MCF 10A (cell line): ENCODE measurements around the gene TSKS. TPM values are rescaled to one million over a fixed set of nuclear protein-coding genes. Genes with fewer than 3 reads are reported as not detected.

Experiments used
- BruUV-seq: library from RNA; stranded (reverse); fragments of 400-500 nt; replicated peaks from 2 replicates; lab custom pipeline; 2021; lab: Mats Ljungman, UMichigan
- CTCF ChIA-PET: fragments of 300-600 bp; sonication (Branson Sonifier 250); formaldehyde crosslinking; extraction: SDS; loops from one replicate; lab custom pipeline; 2021; ENCODE audit warnings: antibody characterized with exemption, inconsistent platforms; lab: Yijun Ruan, JAX
- POLR2A ChIA-PET: fragments of 300-600, 350-650 bp; sonication (Branson Sonifier 250); formaldehyde crosslinking; extraction: SDS; loops from one replicate; lab custom pipeline; 2020; ENCODE audit warnings: antibody characterized with exemption, inconsistent platforms; lab: Yijun Ruan, JAX
- DNase-seq: peaks from one replicate; pipeline ENCODE4 v3.0.0-alpha.2; 2018; ENCODE audit not compliant: unreplicated experiment
- H3K27ac Mint-ChIP-seq: one replicate; pipeline ENCODE4 v1.8.0; 2022; ENCODE audit warnings: mild to moderate bottlenecking, low read depth, mixed read lengths; ENCODE audit not compliant: unreplicated experiment
- H3K27me3 Mint-ChIP-seq: one replicate; pipeline ENCODE4 v1.8.0; 2022; ENCODE audit warnings: mixed read lengths; ENCODE audit not compliant: insufficient read depth, unreplicated experiment
- H3K36me3 Mint-ChIP-seq: one replicate; pipeline ENCODE4 v1.8.0; 2022; ENCODE audit warnings: mild to moderate bottlenecking, moderate library complexity, mixed read lengths; ENCODE audit not compliant: insufficient read depth, unreplicated experiment
- H3K4me1 Mint-ChIP-seq: one replicate; pipeline ENCODE4 v1.8.0; 2022; ENCODE audit warnings: mixed read lengths; ENCODE audit not compliant: insufficient read depth, unreplicated experiment
- H3K4me3 Mint-ChIP-seq: one replicate; pipeline ENCODE4 v1.8.0; 2022; ENCODE audit warnings: mild to moderate bottlenecking, moderate library complexity, mixed read lengths; ENCODE audit not compliant: unreplicated experiment
- H3K9me3 Mint-ChIP-seq: one replicate; pipeline ENCODE4 v1.8.0; 2022; ENCODE audit warnings: mixed read lengths; ENCODE audit not compliant: unreplicated experiment
- intact Hi-C: fragments of 100-400 bp; cut with micrococcal nuclease; formaldehyde crosslinking; loops from 2 replicates; pipeline ENCODE4 v1.14.1; 2022
- total RNA-seq: library from RNA; stranded (reverse); gene quantifications from 2 replicates; pipeline ENCODE4 v1.2.3, GENCODE V29; 2022
- TF ChIP-seq, protein P1 (sequence below): fragments of 200-600 bp; IDR thresholded peaks from one replicate; pipeline ENCODE4 v1.8.0; 2022; ENCODE audit warnings: antibody characterized with exemption, mild to moderate bottlenecking; ENCODE audit not compliant: unreplicated experiment

Gene TSKS
- total RNA-seq, 1 experiment from 2014 or later: not detected

DNA sequence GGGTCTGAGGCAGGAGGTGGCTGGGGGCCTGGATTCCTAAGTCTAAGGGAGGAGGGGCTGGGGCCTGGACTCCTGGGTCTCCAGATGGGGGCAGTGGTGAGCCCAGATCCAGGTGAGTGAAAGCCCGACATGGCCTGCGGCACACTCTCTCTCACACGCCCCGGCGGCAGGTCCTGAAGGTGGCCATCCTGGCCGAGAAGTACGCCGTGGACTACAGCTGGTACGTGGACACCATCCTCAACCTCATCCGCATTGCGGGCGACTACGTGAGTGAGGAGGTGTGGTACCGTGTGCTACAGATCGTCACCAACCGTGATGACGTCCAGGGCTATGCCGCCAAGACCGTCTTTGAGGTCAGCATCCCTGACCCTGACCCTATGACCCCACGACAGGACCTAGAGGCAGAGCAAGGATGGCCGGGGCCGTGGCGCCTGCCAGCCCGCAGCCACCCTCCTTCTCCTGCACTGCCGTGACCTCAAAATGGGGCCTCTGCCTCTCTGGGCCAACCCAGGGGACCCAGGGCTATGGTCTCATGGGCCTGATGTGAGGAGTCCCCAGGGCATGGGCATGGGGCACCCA, 36.8 kb upstream of the TSKS start:
- H3K36me3 Mint-ChIP-seq: peaks cover 67% of the 10 kb centered on the region
- no peaks in the 10 kb centered on the region for H3K27me3 Mint-ChIP-seq
- POLR2A ChIA-PET: no interaction called here
- no peaks in the 10 kb centered on the region for H3K4me1 Mint-ChIP-seq
- CTCF ChIA-PET: no interaction called here
- TF ChIP-seq, protein P1, sequence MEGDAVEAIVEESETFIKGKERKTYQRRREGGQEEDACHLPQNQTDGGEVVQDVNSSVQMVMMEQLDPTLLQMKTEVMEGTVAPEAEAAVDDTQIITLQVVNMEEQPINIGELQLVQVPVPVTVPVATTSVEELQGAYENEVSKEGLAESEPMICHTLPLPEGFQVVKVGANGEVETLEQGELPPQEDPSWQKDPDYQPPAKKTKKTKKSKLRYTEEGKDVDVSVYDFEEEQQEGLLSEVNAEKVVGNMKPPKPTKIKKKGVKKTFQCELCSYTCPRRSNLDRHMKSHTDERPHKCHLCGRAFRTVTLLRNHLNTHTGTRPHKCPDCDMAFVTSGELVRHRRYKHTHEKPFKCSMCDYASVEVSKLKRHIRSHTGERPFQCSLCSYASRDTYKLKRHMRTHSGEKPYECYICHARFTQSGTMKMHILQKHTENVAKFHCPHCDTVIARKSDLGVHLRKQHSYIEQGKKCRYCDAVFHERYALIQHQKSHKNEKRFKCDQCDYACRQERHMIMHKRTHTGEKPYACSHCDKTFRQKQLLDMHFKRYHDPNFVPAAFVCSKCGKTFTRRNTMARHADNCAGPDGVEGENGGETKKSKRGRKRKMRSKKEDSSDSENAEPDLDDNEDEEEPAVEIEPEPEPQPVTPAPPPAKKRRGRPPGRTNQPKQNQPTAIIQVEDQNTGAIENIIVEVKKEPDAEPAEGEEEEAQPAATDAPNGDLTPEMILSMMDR: no peak
- DNase-seq: no peak
- H3K4me3 Mint-ChIP-seq: no peak overlapping the region
- no peaks in the 10 kb centered on the region for H3K9me3 Mint-ChIP-seq
- intact Hi-C loops: no loop called here
- H3K27ac Mint-ChIP-seq: no peak overlapping the region
- BruUV-seq: no TSS peak

DNA sequence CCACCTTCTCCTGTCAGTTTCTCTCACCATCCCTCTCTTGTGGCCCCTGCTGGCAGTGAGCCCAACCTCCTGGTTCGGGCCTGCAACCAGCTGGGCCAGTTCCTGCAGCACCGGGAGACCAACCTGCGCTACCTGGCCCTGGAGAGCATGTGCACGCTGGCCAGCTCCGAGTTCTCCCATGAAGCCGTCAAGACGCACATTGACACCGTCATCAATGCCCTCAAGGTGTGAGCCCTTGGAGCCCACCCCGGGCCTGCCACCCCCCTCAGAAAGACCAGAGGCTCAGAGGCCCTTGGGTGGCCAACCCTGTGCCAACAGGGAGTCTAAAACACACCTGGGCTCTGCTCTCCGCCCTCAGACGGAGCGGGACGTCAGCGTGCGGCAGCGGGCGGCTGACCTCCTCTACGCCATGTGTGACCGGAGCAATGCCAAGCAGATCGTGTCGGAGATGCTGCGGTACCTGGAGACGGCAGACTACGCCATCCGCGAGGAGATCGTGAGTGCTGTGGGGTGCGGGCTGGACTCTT, 36.2 kb upstream of the TSKS start:
- Mint-ChIP-seq H3K27me3 (no peaks in the 10 kb centered on the region), H3K36me3 (peaks cover 72% of the 10 kb centered on the region), H3K4me3 (no peak overlapping the region), H3K4me1 (no peaks in the 10 kb centered on the region), H3K27ac (no peak overlapping the region), H3K9me3 (no peaks in the 10 kb centered on the region)
- no peak for DNase-seq
- CTCF ChIA-PET: no interaction called here
- POLR2A ChIA-PET: interaction anchor here (1.2 kb wide), 1 partner anchor 31 kb away, joined by 3 read pairs; no protein-coding TSS in a partner anchor
- TF ChIP-seq, protein P1: no peak
- no TSS peak for BruUV-seq
- intact Hi-C loops: no loop called here

DNA sequence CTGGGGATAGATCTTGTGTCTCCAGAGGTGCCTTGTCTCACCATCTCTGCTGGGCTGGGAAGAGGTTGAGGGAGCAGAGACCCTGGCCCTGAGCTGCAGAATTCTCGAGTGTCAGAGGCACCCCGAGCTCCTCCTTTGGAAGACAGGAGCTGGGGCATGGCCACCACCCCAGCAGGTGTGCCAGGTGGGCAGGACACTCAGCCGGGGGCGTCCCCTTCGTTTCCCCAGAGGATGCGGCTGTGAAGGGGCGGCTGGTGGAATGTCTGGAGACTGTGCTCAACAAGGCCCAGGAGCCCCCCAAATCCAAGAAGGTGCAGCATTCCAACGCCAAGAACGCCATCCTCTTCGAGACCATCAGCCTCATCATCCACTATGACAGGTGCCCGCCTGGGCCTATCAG, 35.5 kb upstream of the TSKS start:
- BruUV-seq: no TSS peak
- Mint-ChIP-seq H3K9me3 (no peaks in the 10 kb centered on the region), H3K4me3 (no peak overlapping the region), H3K4me1 (no peaks in the 10 kb centered on the region), H3K27me3 (no peaks in the 10 kb centered on the region), H3K36me3 (peaks cover 72% of the 10 kb centered on the region), H3K27ac (no peak overlapping the region)
- ChIA-PET POLR2A (interaction anchor here (1.1 to 1.2 kb wide), 2 partner anchors 15 to 30 kb away, joined by 3 to 4 read pairs; partner anchors contain the start of gene FUZ), CTCF (interaction anchor here (0.6 kb wide), 1 partner anchor 49 kb away, joined by 4 read pairs; no protein-coding TSS in a partner anchor)
- DNase-seq: no peak
- intact Hi-C loops: no loop called here
- TF ChIP-seq, protein P1: no peak

DNA sequence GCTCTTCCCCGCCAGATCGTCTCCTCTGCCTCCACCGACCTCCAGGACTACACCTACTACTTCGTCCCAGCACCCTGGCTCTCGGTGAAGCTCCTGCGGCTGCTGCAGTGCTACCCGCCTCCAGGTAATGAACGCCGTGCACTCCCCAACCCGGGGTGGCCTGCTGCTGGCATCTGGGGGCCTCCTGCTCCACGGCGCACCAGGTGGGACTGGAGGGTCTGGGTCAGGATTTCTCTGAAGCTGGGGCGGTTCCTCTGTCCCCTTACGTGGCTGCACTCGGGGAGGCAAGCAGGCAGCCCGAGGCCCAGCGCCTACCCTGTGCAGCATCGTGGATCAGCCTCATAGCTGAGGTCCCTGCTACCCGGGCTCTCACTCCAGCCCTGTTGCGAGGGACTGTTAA, 32.5 kb upstream of the TSKS start:
- Mint-ChIP-seq H3K4me3 (no peak overlapping the region), H3K36me3 (peaks cover 72% of the 10 kb centered on the region), H3K27ac (no peak overlapping the region), H3K9me3 (no peaks in the 10 kb centered on the region), H3K4me1 (no peaks in the 10 kb centered on the region), H3K27me3 (no peaks in the 10 kb centered on the region)
- intact Hi-C loops: no loop called here
- CTCF ChIA-PET: no interaction called here
- no TSS peak for BruUV-seq
- DNase-seq: no peak
- TF ChIP-seq, protein P1: no peak
- POLR2A ChIA-PET: no interaction called here
